Activated CD8-positive, alpha-beta memory T cell treated with anti-CD3 and anti-CD28 coated beads, Interleukin-2, amount 10 ng/mL, durations not matched to agents 7 days and 5 days (primary cell): ENCODE measurements around the gene MRPL55. TPM values are rescaled to one million over a fixed set of nuclear protein-coding genes. Genes with fewer than 3 reads are reported as not detected.

ENCODE experiments used
- ATAC-seq: fragments of 150-1000 bp; cut with Tn5 transposase; one replicate; pipeline ENCODE4 v1.10.0; 2021; ENCODE audit warnings: moderate library complexity
- CTCF ChIA-PET: fragments of 350-600 bp; sonication (Branson Sonifier 250); formaldehyde crosslinking; loops from one replicate; lab custom pipeline; 2021; ENCODE audit warnings: antibody characterized with exemption; lab: Charles Lee
- DNase-seq: peaks from one replicate; pipeline ENCODE4 v3.0.0-alpha.2; 2020
- H3K27ac Mint-ChIP-seq: one replicate; pipeline ENCODE4 v1.8.0; 2021; ENCODE audit warnings: mild to moderate bottlenecking, mixed read lengths
- H3K27me3 Mint-ChIP-seq: one replicate; pipeline ENCODE4 v1.8.0; 2021; ENCODE audit warnings: mixed read lengths
- H3K36me3 Mint-ChIP-seq: one replicate; pipeline ENCODE4 v1.8.0; 2021; ENCODE audit warnings: mild to moderate bottlenecking, mixed read lengths
- H3K4me1 Mint-ChIP-seq: one replicate; pipeline ENCODE4 v1.8.0; 2021; ENCODE audit warnings: mixed read lengths
- H3K4me3 Mint-ChIP-seq: one replicate; pipeline ENCODE4 v1.8.0; 2021; ENCODE audit warnings: mild to moderate bottlenecking, moderate library complexity, mixed read lengths
- H3K9me3 Mint-ChIP-seq: one replicate; pipeline ENCODE4 v1.8.0; 2022; ENCODE audit warnings: low read depth, mixed read lengths
- total RNA-seq, 2 experiments: library from RNA; stranded (reverse); gene quantifications; one replicate each; pipeline ENCODE4 v1.2.3, GENCODE V29; 2021

The MRPL55 gene
- total RNA-seq, 2 experiments from 2014 or later = 51.9 to 56.4 TPM

DNA sequence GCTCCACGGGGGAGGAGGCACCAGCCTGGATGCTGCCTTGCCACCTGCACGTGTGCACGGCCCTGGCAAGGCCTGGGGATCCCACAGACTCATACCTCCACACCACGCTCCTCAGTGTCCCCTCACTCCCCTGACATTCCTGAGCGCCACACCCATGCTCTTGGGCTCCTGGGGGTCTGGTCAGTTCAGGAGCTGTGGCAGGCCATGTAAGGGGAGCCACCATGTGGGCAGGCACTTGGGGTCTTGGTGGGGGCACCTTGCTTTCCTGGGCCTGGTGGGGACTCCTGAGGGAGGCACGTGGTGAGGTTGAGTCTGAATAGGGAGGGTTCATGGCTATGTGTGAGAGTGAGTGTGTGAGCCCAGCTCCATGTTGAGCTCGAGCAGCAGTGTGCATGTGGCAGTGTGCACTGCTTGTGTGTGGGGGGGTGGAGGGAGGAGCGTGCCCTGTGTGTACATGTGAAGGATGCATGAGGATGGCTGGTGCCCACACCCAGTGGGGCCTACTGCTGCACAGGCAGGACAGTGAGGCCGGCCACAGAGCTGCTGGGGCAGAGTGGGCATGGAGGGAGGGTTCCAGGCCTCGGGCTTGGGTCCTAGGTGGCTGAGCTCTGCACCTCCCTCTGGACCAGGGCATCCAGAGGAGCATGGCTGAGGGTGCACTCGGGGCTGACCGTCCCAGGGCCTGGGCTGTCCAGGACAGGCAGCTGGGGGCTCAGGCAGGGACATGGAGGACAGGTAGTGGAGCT, 42.3 kb upstream of the MRPL55 start:
- ATAC-seq (no peak), DNase-seq (no peak)
- no peaks in the 10 kb centered on the region for H3K36me3 Mint-ChIP-seq
- H3K4me3 Mint-ChIP-seq = no peak overlapping the region
- H3K9me3 Mint-ChIP-seq = no peaks in the 10 kb centered on the region
- CTCF ChIA-PET = interaction anchor here (1.1 kb wide), 1 partner anchor 15 kb away, joined by 4 read pairs; no protein-coding TSS in a partner anchor
- H3K27me3 Mint-ChIP-seq = no peaks in the 10 kb centered on the region
- H3K27ac Mint-ChIP-seq = no peak overlapping the region
- peaks cover 10% of the 10 kb centered on the region for H3K4me1 Mint-ChIP-seq

DNA sequence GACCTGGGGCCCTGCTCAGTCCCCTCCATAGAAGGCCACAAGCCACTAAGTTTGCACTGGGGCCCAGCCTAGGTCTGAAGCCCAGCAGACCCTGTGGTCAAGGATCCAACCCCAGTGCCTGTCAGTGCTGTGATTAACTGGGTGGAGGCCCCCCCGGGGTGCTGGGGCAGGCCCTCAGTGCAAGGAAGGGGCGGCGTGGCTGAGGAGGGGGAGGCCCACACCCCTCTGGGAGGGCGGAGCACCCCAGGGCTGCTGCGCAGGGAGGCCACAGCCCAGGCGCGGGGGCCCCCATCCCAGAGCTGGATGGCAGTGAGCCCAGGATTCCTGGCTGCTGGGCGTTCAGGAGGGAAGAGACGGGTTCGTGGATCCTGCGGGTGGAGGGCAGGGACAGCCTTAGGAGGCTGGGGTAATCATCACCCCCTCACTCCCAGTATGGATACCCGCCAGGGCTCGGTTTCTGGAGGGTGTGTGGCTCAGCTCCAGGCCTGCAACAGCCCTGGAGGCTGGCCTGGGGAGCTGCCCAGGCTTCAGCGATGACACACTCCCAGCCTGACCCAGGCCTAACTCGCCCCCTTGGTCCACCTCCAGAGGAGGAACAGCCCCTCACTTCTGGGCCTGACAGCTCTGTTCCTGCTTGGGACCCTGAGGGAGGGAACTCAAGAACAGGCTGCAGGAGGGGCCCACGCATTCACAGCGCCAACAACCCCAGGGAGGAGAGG, 41.5 kb upstream of the MRPL55 start:
- Mint-ChIP-seq H3K9me3 (no peaks in the 10 kb centered on the region), H3K27ac (no peak overlapping the region), H3K36me3 (no peaks in the 10 kb centered on the region), H3K4me3 (no peak overlapping the region), H3K4me1 (peaks cover 4% of the 10 kb centered on the region), H3K27me3 (no peaks in the 10 kb centered on the region)
- DNase-seq = no peak
- no peak for ATAC-seq
- CTCF ChIA-PET = no interaction called here

DNA sequence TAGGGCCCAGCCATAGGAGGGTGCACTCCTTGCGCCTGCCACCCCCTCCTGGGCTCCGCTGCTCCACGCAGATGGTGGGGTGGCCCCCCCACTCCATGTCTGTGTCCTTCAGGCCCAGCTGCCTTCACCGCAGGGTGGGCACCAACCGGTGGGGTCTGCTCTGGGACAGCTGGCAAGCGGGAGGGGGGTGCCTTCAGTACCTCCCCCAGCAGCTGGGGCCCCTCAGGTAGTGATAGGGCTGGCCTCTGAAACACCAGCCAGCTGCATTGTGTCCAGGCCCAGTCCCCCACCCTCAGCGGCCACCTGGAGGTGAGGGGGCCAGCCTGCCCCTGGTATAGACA, 41.0 kb upstream of the MRPL55 start:
- Mint-ChIP-seq H3K4me3 (no peak overlapping the region), H3K36me3 (no peaks in the 10 kb centered on the region), H3K4me1 (peaks cover 4% of the 10 kb centered on the region), H3K9me3 (no peaks in the 10 kb centered on the region), H3K27me3 (no peaks in the 10 kb centered on the region), H3K27ac (no peak overlapping the region)
- CTCF ChIA-PET = no interaction called here
- no peak for DNase-seq
- no peak for ATAC-seq

DNA sequence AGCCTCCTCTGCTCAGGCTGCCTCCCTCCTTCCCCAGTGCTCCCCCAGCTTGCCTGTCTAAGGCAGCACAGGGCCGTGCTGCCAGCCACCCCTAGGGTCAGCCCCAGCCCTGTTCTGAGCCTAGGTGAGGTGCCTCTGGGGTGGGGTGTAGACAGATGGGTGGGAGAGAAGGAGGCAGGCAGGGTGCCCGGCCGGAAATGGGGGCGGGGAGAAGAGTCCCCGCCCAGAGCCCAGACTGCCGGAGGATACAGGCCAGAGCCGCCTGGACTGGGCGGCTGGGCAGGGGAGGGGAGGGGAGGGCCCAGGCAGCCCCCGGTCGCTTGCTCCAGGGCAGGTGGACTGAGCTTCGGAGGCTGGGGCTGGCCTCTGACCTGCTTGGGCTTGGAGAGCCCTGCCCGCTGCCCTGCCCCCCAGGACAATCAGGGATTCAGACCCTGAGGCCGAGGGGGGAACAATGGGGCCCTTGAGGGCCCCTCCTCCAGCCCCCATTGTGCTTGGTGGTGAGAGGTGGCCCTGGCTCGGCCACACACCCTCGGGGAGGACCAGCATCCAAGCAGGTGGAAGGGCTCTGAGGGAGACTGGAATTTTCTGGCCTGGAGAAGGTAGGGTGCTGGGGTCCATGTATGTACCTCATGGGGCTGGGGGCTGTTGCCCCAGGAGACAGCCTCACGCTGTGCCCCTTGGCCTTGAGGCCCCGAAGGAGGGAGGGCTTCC, 40.5 kb upstream of the MRPL55 start, which contains the start of gene GJC2:
Gene GJC2, plus strand, starts transcription at position 525 of the 714 bp plus-strand sequence. CDS start 7,829 bp downstream, outside the sequence.
- no peak within 1 kb of the TSS for H3K27ac Mint-ChIP-seq
- peaks cover 6% of the 10 kb centered on the region for H3K4me1 Mint-ChIP-seq
- H3K27me3 Mint-ChIP-seq = no peaks in the 10 kb centered on the region
- H3K36me3 Mint-ChIP-seq = no peaks in the 10 kb centered on the region
- no peaks in the 10 kb centered on the region for H3K9me3 Mint-ChIP-seq
- H3K4me3 Mint-ChIP-seq = no peak within 1 kb of the TSS
- ATAC-seq (no peak), DNase-seq (no peak)
- CTCF ChIA-PET = no interaction called here

GRCh38 chr1:228148935-228149405, 39.9 kb upstream of the MRPL55 start:
- no peak overlapping the region for H3K27ac Mint-ChIP-seq
- H3K9me3 Mint-ChIP-seq = no peaks in the 10 kb centered on the region
- no peaks in the 10 kb centered on the region for H3K36me3 Mint-ChIP-seq
- peaks cover 9% of the 10 kb centered on the region for H3K4me1 Mint-ChIP-seq
- H3K27me3 Mint-ChIP-seq = no peaks in the 10 kb centered on the region
- DNase-seq (no peak), ATAC-seq (no peak)
- no peak overlapping the region for H3K4me3 Mint-ChIP-seq
- CTCF ChIA-PET = interaction anchor here (1.2 kb wide), 1 partner anchor 17 kb away, joined by 4 read pairs; the partner anchor contains the start of gene IBA57

DNA sequence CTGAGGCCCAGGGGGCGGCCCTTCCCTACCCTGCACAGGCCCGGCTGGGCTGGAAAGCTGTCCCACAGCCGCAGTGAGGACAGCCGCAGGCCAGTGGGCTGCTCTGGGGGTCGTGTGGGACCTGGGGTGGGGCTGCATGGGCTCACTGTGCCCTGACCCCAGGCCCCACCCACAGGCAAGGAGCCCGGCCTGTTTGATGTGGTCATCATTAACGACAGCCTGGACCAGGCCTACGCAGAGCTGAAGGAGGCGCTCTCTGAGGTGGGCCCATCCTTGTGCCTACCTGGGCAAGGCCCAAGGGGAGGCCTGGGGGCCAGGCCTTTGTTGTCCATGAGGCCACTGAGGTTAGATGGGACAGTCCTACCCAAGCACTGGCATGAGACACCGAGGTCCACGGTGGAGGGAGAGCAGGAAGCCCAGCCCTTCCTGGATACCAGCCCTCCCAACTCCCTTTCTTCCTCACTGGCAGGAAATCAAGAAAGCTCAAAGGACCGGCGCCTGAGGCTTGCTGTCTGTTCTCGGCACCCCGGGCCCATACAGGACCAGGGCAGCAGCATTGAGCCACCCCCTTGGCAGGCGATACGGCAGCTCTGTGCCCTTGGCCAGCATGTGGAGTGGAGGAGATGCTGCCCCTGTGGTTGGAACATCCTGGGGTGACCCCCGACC, 39.2 kb upstream of the MRPL55 start:
- Mint-ChIP-seq H3K4me1 (peaks cover 16% of the 10 kb centered on the region), H3K27me3 (no peaks in the 10 kb centered on the region), H3K36me3 (peaks cover 3% of the 10 kb centered on the region), H3K27ac (no peak overlapping the region), H3K9me3 (no peaks in the 10 kb centered on the region), H3K4me3 (no peak overlapping the region)
- DNase-seq (no peak), ATAC-seq (no peak)
- CTCF ChIA-PET = interaction anchor here (1.2 kb wide), 1 partner anchor 18 kb away, joined by 4 read pairs; the partner anchor contains the start of gene IBA57

DNA sequence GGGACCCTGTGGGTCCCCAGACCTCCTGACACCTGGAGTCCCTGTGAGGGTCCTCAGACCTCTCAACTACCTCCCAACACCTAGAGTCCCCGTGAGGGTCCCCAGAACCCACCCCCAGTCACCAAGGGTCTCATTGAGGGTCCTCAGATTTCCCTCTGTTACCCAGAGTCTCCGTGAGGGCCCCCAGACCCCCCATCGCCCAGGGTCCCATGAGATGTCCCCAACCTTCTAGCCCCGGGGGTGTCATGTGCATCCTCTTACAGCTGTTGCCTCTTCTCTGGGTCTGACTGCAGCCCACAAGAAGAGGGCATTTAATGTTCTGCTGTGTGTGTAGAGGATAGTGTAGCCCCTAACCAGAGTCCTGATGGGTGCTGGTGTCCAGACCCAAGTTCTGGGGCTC, 38.7 kb upstream of the MRPL55 start:
- Mint-ChIP-seq H3K9me3 (no peaks in the 10 kb centered on the region), H3K27me3 (no peaks in the 10 kb centered on the region), H3K27ac (no peak overlapping the region), H3K4me3 (no peak overlapping the region), H3K4me1 (peaks cover 21% of the 10 kb centered on the region), H3K36me3 (peaks cover 4% of the 10 kb centered on the region)
- ATAC-seq = no peak
- no peak for DNase-seq
- CTCF ChIA-PET = interaction anchor here (1.2 kb wide), 1 partner anchor 18 kb away, joined by 4 read pairs; the partner anchor contains the start of gene IBA57

DNA sequence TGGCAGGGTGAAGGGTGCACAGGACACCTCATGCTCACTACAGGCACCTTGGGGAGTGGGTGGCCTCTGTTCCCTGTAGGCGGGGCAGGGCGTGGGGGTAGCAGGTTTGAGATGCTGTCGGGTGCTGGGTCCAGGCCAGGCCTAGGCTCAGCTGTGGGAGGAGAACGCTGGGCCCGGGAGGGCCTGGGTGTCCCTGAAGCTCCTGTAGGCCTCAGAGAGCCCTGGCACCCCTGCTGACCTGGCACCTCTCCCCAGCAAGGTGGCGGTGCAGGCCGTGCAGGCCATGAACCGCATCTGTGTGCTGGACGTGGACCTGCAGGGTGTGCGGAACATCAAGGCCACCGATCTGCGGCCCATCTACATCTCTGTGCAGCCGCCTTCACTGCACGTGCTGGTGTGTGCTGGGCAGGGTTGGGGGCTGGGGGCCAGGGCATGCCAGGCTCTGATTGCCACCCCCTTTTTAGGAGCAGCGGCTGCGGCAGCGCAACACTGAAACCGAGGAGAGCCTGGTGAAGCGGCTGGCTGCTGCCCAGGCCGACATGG, 38.1 kb upstream of the MRPL55 start:
- CTCF ChIA-PET = no interaction called here
- Mint-ChIP-seq H3K4me1 (peaks cover 24% of the 10 kb centered on the region), H3K27ac (no peak overlapping the region), H3K4me3 (no peak overlapping the region), H3K27me3 (no peaks in the 10 kb centered on the region), H3K36me3 (peaks cover 8% of the 10 kb centered on the region), H3K9me3 (no peaks in the 10 kb centered on the region)
- DNase-seq (no peak), ATAC-seq (no peak)

- no peak for DNase-seq
- Mint-ChIP-seq H3K27ac (no peak overlapping the region), H3K27me3 (no peaks in the 10 kb centered on the region), H3K36me3 (peaks cover 15% of the 10 kb centered on the region), H3K4me1 (peaks cover 30% of the 10 kb centered on the region), H3K4me3 (no peak overlapping the region), H3K9me3 (no peaks in the 10 kb centered on the region)
- no peak for ATAC-seq
- CTCF ChIA-PET = no interaction called here
Measured at GRCh38 chr1:228146417-228147150, 37.5 kb upstream of the MRPL55 start.

DNA sequence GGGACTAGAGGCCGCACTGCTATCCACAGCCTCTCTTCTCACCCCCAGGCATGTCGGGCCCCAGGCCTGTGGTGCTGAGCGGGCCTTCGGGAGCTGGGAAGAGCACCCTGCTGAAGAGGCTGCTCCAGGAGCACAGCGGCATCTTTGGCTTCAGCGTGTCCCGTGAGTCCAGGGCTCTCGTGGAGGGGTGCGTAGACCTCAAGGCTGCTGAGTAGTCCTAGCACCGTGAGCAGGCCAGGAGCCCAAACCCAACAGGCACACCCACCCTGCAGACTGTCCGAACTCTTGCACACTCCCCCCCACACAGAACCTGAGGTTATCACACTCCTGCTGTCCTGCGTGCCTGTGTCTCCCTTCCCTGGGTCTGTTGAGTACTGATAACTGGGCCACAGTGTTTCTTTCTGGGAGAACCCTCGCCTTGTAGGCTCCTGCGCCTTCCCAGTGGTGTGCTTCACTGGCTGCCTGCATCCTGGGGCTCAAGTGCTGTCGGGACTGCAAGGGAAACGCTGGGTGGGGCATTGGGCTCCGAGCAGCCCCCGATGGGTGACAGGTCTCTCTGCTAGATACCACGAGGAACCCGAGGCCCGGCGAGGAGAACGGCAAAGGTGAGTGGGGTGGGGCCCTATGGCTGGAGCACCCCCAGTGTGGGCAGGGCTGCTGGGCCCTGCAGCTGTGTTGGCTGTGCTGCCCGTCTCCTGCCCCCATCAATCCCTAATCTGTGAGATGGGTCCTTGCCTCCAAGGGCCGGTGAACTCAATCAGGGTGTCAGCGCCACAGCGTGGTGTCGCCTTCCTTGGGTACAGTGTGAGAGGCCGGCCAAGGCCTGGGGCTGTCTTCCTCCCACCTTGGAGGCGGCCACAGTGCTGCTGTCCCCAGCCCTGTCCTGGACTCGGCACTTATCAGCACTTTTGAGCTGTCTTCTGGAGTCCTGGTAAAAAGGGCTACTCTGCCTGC, 36.6 kb upstream of the MRPL55 start:
- Mint-ChIP-seq H3K27me3 (no peaks in the 10 kb centered on the region), H3K36me3 (peaks cover 21% of the 10 kb centered on the region), H3K27ac (no peak overlapping the region), H3K9me3 (no peaks in the 10 kb centered on the region), H3K4me1 (peaks cover 30% of the 10 kb centered on the region), H3K4me3 (no peak overlapping the region)
- DNase-seq (no peak), ATAC-seq (no peak)
- CTCF ChIA-PET = interaction anchor here (3.5 kb wide), 1 partner anchor 20 kb away, joined by 27 read pairs; the partner anchor contains the start of gene IBA57

GRCh38 chr1:228144993-228145343, 35.9 kb upstream of the MRPL55 start:
- no peaks in the 10 kb centered on the region for H3K9me3 Mint-ChIP-seq
- H3K27ac Mint-ChIP-seq = no peak overlapping the region
- DNase-seq = no peak
- no peak for ATAC-seq
- H3K4me1 Mint-ChIP-seq = peaks cover 30% of the 10 kb centered on the region
- no peaks in the 10 kb centered on the region for H3K27me3 Mint-ChIP-seq
- CTCF ChIA-PET = interaction anchor here (3.5 kb wide), 1 partner anchor 21 kb away, joined by 27 read pairs; the partner anchor contains the start of gene IBA57
- peaks cover 21% of the 10 kb centered on the region for H3K36me3 Mint-ChIP-seq
- H3K4me3 Mint-ChIP-seq = no peak overlapping the region
